Body of pancreas (tissue), 4 donors: ENCODE results near the gene LRP1.

Source experiments
- POLR2A ChIP-seq, 3 donors: fragments of 450-650 bp; IDR thresholded peaks; one replicate each; pipeline ENCODE4 v1.6.1; 2016; ENCODE audit warnings: antibody characterized with exemption in 3 of 3, mild to moderate bottlenecking in 2 of 3
- TF ChIP-seq, protein P1 (sequence below), 7 experiments: fragments of 450-650 bp in 4 of 7; fragments of 200-600 bp in 3 of 7; sonication (generic) in 3 of 7; IDR thresholded peaks; one replicate each; pipeline ENCODE4 v1.5.1; 2016 to 2019; ENCODE audit warnings: antibody characterized with exemption in 7 of 7

DNA sequence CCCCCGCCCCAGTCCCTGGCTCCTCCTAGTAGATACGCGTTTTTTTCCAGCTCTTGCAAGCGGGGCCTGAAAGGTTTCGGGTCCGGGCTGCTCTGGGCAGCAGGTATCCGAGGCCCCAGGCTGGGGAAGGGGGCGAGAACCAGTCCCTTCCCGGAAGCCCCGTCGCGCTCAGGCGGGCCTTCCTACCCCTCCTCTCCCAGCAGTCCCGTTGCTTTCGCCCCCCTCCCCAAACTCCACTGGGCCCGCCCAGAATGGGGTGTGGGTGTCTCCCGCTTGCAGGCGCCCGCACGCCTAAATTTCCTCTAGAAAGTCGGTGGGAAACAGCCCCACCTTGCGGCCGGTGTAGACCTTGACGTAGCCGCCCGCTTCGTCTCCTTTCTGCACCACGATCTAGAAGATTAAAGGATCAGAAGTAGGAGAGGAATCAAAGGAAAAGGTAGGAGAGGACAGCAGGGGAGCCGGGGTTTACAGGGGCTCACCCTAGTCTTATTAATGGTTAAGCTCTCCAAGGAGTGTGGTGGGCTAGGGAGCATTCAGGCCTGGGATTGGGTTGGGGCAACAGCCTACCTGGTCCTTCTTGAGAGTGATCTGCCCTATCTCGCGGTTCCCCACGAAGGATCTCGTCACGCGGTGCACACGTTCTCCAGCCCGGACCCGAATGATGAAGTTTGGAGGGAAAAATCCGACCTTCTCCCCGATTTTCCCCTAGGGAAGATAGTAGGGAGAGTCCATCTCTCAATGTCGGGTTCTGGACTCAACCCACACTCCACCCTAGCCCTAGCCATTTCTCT lies 115.4 kb downstream of the LRP1 start:
- no peak for TF ChIP-seq POLR2A (IDR thresholded peaks at IDR 0.05)
- TF ChIP-seq, protein P1, sequence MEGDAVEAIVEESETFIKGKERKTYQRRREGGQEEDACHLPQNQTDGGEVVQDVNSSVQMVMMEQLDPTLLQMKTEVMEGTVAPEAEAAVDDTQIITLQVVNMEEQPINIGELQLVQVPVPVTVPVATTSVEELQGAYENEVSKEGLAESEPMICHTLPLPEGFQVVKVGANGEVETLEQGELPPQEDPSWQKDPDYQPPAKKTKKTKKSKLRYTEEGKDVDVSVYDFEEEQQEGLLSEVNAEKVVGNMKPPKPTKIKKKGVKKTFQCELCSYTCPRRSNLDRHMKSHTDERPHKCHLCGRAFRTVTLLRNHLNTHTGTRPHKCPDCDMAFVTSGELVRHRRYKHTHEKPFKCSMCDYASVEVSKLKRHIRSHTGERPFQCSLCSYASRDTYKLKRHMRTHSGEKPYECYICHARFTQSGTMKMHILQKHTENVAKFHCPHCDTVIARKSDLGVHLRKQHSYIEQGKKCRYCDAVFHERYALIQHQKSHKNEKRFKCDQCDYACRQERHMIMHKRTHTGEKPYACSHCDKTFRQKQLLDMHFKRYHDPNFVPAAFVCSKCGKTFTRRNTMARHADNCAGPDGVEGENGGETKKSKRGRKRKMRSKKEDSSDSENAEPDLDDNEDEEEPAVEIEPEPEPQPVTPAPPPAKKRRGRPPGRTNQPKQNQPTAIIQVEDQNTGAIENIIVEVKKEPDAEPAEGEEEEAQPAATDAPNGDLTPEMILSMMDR (IDR thresholded peaks at IDR 0.05): peak; percentile 64 to 81 (median 76)
